Fibroblast of villous mesenchyme (primary cell): ENCODE data around the gene PTTG1IP2. TPM values are rescaled to one million over a fixed set of nuclear protein-coding genes. Genes with fewer than 3 reads are reported as not detected.

Experiments used
- DNase-seq: peaks from one replicate; pipeline ENCODE4 v3.0.0-alpha.2; 2010; ENCODE audit warnings: low read depth
- H3K4me3 ChIP-seq: 2 replicates; pipeline ENCODE4 v1.5.1; 2011; ENCODE audit warnings: low read depth, mild to moderate bottlenecking, low read length
- total RNA-seq: library from RNA; depleted of rRNA; stranded (reverse); fragments of >200 nt; gene quantifications from 2 replicates; pipeline ENCODE4 v1.2.3, GENCODE V29; 2012
- TF ChIP-seq, protein P1 (sequence below): IDR thresholded peaks from 2 replicates; pipeline ENCODE4 v1.5.1; 2012; ENCODE audit warnings: low read depth, mild to moderate bottlenecking, low read length; ENCODE audit not compliant: insufficient read depth

The PTTG1IP2 gene
- total RNA-seq, 1 donor, result not detected

DNA sequence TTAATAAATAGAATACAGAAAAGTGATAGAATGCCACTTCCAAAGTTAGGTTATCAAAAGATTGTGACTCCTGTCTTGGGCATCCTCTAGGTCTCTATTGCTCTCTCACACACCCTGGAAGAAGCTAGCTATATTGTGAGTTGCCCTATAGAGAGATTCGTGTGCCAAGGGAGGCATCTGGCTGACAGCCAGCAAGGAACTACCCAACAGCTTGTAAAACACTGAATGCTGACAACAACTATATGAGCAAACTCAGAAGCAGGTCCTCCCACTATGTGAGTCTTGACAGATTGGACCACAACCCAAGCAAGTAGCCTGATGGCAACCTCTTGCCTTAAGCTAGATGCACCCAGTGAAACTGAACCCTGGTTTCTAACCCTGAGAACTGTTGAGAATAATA lies 71.0 kb downstream of the PTTG1IP2 start:
- TF ChIP-seq, protein P1, sequence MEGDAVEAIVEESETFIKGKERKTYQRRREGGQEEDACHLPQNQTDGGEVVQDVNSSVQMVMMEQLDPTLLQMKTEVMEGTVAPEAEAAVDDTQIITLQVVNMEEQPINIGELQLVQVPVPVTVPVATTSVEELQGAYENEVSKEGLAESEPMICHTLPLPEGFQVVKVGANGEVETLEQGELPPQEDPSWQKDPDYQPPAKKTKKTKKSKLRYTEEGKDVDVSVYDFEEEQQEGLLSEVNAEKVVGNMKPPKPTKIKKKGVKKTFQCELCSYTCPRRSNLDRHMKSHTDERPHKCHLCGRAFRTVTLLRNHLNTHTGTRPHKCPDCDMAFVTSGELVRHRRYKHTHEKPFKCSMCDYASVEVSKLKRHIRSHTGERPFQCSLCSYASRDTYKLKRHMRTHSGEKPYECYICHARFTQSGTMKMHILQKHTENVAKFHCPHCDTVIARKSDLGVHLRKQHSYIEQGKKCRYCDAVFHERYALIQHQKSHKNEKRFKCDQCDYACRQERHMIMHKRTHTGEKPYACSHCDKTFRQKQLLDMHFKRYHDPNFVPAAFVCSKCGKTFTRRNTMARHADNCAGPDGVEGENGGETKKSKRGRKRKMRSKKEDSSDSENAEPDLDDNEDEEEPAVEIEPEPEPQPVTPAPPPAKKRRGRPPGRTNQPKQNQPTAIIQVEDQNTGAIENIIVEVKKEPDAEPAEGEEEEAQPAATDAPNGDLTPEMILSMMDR, result no peak
- H3K4me3 ChIP-seq, result no peak overlapping the region
- no peak for DNase-seq

GRCh38 chr7:90551036-90551435 lies 81.6 kb downstream of the PTTG1IP2 start:
- TF ChIP-seq, protein P1, result no peak

GRCh38 chr7:90552521-90552920 lies 83.1 kb downstream of the PTTG1IP2 start:
- peak; percentile 33 for DNase-seq
- no peak overlapping the region for H3K4me3 ChIP-seq
- TF ChIP-seq, protein P1, result no peak

More at GRCh38 chr7:90551036-90551435, 81.6 kb downstream of the PTTG1IP2 start:
- no peak overlapping the region for H3K4me3 ChIP-seq
- DNase-seq, result no peak

- TF ChIP-seq, protein P1, result no peak
- no peak overlapping the region for H3K4me3 ChIP-seq
- peak; percentile 56 for DNase-seq
Observed at GRCh38 chr7:90560730-90561129, 91.3 kb downstream of the PTTG1IP2 start.

Other genes starting within 250 kb of the PTTG1IP2 start
- gene CFAP69, start 224.5 kb upstream of the PTTG1IP2 start, total RNA-seq, result 1.6 and 2.6 TPM in 2 replicates
- gene FAM237B, start 148.3 kb upstream of the PTTG1IP2 start, total RNA-seq, result not detected in 2 replicates
- gene GTPBP10, start 122.9 kb upstream of the PTTG1IP2 start, total RNA-seq, result 16.0 and 16.1 TPM in 2 replicates
- 28.3 and 49.2 TPM in 2 replicates for gene CLDN12, start 66.2 kb upstream of the PTTG1IP2 start, total RNA-seq
- gene CDK14, start 126.7 kb downstream of the PTTG1IP2 start, total RNA-seq, result 29.0 and 41.0 TPM in 2 replicates